Measurements from ENCODE around the gene PRSS2.

The PRSS2 gene

GRCh38 chr7:142785841-142786250 is 15.1 kb downstream of the PRSS2 start:
- H3K9me3 Mint-ChIP-seq, result no peaks in the 10 kb centered on the region
- no peak overlapping the region for H3K4me3 Mint-ChIP-seq
- peaks cover 52% of the 10 kb centered on the region for H3K27me3 Mint-ChIP-seq (ENCODE audit: low read depth)
- peaks cover 5% of the 10 kb centered on the region for H3K4me1 Mint-ChIP-seq
- no peak overlapping the region for H3K27ac Mint-ChIP-seq
- no peaks in the 10 kb centered on the region for H3K36me3 Mint-ChIP-seq (ENCODE audit: low read depth)
- no peak for TF ChIP-seq CTCF (IDR thresholded peaks at IDR 0.05; ENCODE audit: unreplicated experiment in 3 of 3)

- no peaks in the 10 kb centered on the region for H3K36me3 Mint-ChIP-seq (ENCODE audit: low read depth)
- H3K9me3 Mint-ChIP-seq, result no peaks in the 10 kb centered on the region
- peaks cover 5% of the 10 kb centered on the region for H3K4me1 Mint-ChIP-seq
- H3K27ac Mint-ChIP-seq, result no peak overlapping the region
- TF ChIP-seq CTCF (IDR thresholded peaks at IDR 0.05; ENCODE audit: unreplicated experiment in 3 of 3), result no peak
- H3K27me3 Mint-ChIP-seq (ENCODE audit: low read depth), result peaks cover 44% of the 10 kb centered on the region
- H3K4me3 Mint-ChIP-seq, result no peak overlapping the region
Measured at GRCh38 chr7:142787034-142787768, 16.4 kb downstream of the PRSS2 start.

GRCh38 chr7:142787783-142788182 is 17.0 kb downstream of the PRSS2 start:
- H3K27ac Mint-ChIP-seq, result no peak overlapping the region
- peaks cover 44% of the 10 kb centered on the region for H3K27me3 Mint-ChIP-seq (ENCODE audit: low read depth)
- H3K36me3 Mint-ChIP-seq (ENCODE audit: low read depth), result no peaks in the 10 kb centered on the region
- no peaks in the 10 kb centered on the region for H3K9me3 Mint-ChIP-seq
- H3K4me3 Mint-ChIP-seq, result no peak overlapping the region
- TF ChIP-seq CTCF (IDR thresholded peaks at IDR 0.05; ENCODE audit: unreplicated experiment in 3 of 3), result no peak
- H3K4me1 Mint-ChIP-seq, result peaks cover 5% of the 10 kb centered on the region

- Mint-ChIP-seq H3K4me3 (no peak overlapping the region), H3K27ac (no peak overlapping the region), H3K9me3 (no peaks in the 10 kb centered on the region), H3K27me3 (ENCODE audit: low read depth) (peaks cover 42% of the 10 kb centered on the region), H3K36me3 (ENCODE audit: low read depth) (no peaks in the 10 kb centered on the region), H3K4me1 (peaks cover 5% of the 10 kb centered on the region)
- no peak for TF ChIP-seq CTCF (IDR thresholded peaks at IDR 0.05; ENCODE audit: unreplicated experiment in 3 of 3)
Measured at GRCh38 chr7:142788303-142789289, 17.8 kb downstream of the PRSS2 start.

- H3K9me3 Mint-ChIP-seq, result no peaks in the 10 kb centered on the region
- peaks cover 5% of the 10 kb centered on the region for H3K4me1 Mint-ChIP-seq
- no peaks in the 10 kb centered on the region for H3K36me3 Mint-ChIP-seq (ENCODE audit: low read depth)
- no peak overlapping the region for H3K27ac Mint-ChIP-seq
- no peak overlapping the region for H3K4me3 Mint-ChIP-seq
- peaks cover 50% of the 10 kb centered on the region for H3K27me3 Mint-ChIP-seq (ENCODE audit: low read depth)
- no peak for TF ChIP-seq CTCF (IDR thresholded peaks at IDR 0.05; ENCODE audit: unreplicated experiment in 3 of 3)
Measured at GRCh38 chr7:142789441-142789840, 18.7 kb downstream of the PRSS2 start.

Measured in nephron (organoid).